Loucy (cell line): ENCODE results near the gene ROS1.
A peak's percentile ranks its signal among the peaks of the same experiment; 100 is the strongest.

ENCODE experiments used
- H2AFZ ChIP-seq: fragments of 200-600 bp; sonication (generic); 2 replicates; pipeline ENCODE4 v1.6.0; 2016; ENCODE audit warnings: antibody characterized with exemption, mild to moderate bottlenecking, low read length, moderate library complexity
- H3F3A ChIP-seq: fragments of 200-600 bp; 2 replicates; pipeline ENCODE4 v1.6.0; 2016; ENCODE audit warnings: antibody characterized with exemption, low read depth, mild to moderate bottlenecking
- H3K27me3 ChIP-seq: fragments of 200-600 bp; sonication (generic); 2 replicates; pipeline ENCODE4 v1.6.1; 2014; ENCODE audit warnings: low read length, mild to moderate bottlenecking; ENCODE audit not compliant: insufficient read depth, poor library complexity, severe bottlenecking
- H3K36me3 ChIP-seq: fragments of 200-600 bp; sonication (generic); 2 replicates; pipeline ENCODE4 v1.6.1; 2016; ENCODE audit warnings: low read length; ENCODE audit not compliant: insufficient read depth
- H3K4me1 ChIP-seq: fragments of 200-600 bp; sonication (generic); 2 replicates; pipeline ENCODE4 v1.5.1; 2014; ENCODE audit warnings: low read length, mild to moderate bottlenecking; ENCODE audit not compliant: insufficient read depth, poor library complexity, severe bottlenecking
- H3K4me2 ChIP-seq: fragments of 200-600 bp; sonication (generic); 2 replicates; pipeline ENCODE4 v1.6.0; 2014; ENCODE audit warnings: antibody characterized with exemption, low read length, low read depth, mild to moderate bottlenecking; ENCODE audit not compliant: poor library complexity, severe bottlenecking
- H3K4me3 ChIP-seq: fragments of 200-600 bp; sonication (generic); 2 replicates; pipeline ENCODE4 v1.5.1; 2014; ENCODE audit warnings: low read length, mild to moderate bottlenecking, mixed read lengths; ENCODE audit not compliant: poor library complexity, severe bottlenecking
- H3K79me2 ChIP-seq: fragments of 200-600 bp; sonication (generic); 2 replicates; pipeline ENCODE4 v1.6.1; 2014; ENCODE audit warnings: low read length; ENCODE audit not compliant: insufficient read depth
- H3K9ac ChIP-seq: fragments of 200-600 bp; sonication (generic); 2 replicates; pipeline ENCODE4 v1.6.0; 2014; ENCODE audit warnings: mild to moderate bottlenecking, low read depth, low read length, moderate library complexity; ENCODE audit not compliant: poor library complexity, severe bottlenecking
- H3K9me2 ChIP-seq: fragments of 200-600 bp; sonication (generic); replicated peaks from 2 replicates; pipeline ENCODE4 v1.6.1; 2016; ENCODE audit warnings: low read depth, low read length, mixed read lengths
- H3K9me3 ChIP-seq: fragments of 200-600 bp; sonication (generic); 2 replicates; pipeline ENCODE4 v1.6.1; 2014; ENCODE audit warnings: mild to moderate bottlenecking, antibody characterized with exemption, low read length, low read depth; ENCODE audit not compliant: insufficient read depth
- H4K20me1 ChIP-seq: fragments of 200-600 bp; sonication (generic); 2 replicates; pipeline ENCODE4 v1.6.0; 2014; ENCODE audit warnings: antibody characterized with exemption, low read length, mild to moderate bottlenecking; ENCODE audit not compliant: insufficient read depth, poor library complexity, severe bottlenecking
- CTCF ChIP-seq: fragments of 200-600 bp; sonication (generic); conservative IDR thresholded peaks from 2 replicates; pipeline ENCODE4 v1.5.1; 2014; ENCODE audit warnings: mild to moderate bottlenecking, antibody characterized with exemption, low read length
- EZH2phosphoT487 ChIP-seq: fragments of 200-600 bp; IDR thresholded peaks from 2 replicates; pipeline ENCODE4 v1.6.1; 2018; ENCODE audit warnings: antibody characterized with exemption, mild to moderate bottlenecking, moderate library complexity, borderline replicate concordance

The ROS1 gene

GRCh38 chr6:117359581-117359980 lies 66.2 kb downstream of the ROS1 start:
- TF ChIP-seq CTCF: no peak
- no peak for TF ChIP-seq EZH2phosphoT487
- Histone ChIP-seq H3F3A (no peaks in the 10 kb centered on the region), H3K27me3 (no peaks in the 10 kb centered on the region), H3K9me2 (no peaks in the 10 kb centered on the region), H3K9ac (no peak overlapping the region), H3K36me3 (no peaks in the 10 kb centered on the region), H3K4me3 (no peak overlapping the region), H3K4me2 (no peak overlapping the region), H3K79me2 (no peaks in the 10 kb centered on the region), H2AFZ (no peak overlapping the region), H4K20me1 (no peaks in the 10 kb centered on the region), H3K9me3 (no peaks in the 10 kb centered on the region), H3K4me1 (no peaks in the 10 kb centered on the region)

DNA sequence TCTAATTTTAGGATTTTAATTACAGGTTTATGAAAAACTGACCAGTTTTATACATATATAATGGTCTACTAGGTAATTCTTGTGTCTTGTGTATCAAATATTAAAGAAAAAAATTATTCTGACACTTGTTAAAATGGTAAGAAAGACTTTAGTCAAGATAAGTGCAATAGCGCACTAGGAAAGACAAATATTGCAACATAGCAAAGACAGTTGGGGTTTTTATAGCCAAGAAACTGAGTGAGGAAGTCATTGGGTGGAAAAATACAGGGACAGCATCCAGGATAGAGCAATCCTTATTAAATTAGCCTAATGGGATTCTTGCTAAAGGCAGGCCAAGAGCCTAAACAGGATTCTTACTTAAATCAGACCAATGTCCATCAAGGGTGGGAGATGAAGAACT lies 71.1 kb downstream of the ROS1 start:
- Histone ChIP-seq H3K36me3 (no peaks in the 10 kb centered on the region), H3K9me2 (no peaks in the 10 kb centered on the region), H3K27me3 (no peaks in the 10 kb centered on the region), H3F3A (no peaks in the 10 kb centered on the region), H3K4me2 (no peak overlapping the region), H3K79me2 (no peaks in the 10 kb centered on the region), H4K20me1 (no peaks in the 10 kb centered on the region), H3K9me3 (no peaks in the 10 kb centered on the region), H3K4me3 (no peak overlapping the region), H3K4me1 (no peaks in the 10 kb centered on the region), H2AFZ (no peak overlapping the region), H3K9ac (no peak overlapping the region)
- TF ChIP-seq EZH2phosphoT487 (no peak), CTCF (no peak)

DNA sequence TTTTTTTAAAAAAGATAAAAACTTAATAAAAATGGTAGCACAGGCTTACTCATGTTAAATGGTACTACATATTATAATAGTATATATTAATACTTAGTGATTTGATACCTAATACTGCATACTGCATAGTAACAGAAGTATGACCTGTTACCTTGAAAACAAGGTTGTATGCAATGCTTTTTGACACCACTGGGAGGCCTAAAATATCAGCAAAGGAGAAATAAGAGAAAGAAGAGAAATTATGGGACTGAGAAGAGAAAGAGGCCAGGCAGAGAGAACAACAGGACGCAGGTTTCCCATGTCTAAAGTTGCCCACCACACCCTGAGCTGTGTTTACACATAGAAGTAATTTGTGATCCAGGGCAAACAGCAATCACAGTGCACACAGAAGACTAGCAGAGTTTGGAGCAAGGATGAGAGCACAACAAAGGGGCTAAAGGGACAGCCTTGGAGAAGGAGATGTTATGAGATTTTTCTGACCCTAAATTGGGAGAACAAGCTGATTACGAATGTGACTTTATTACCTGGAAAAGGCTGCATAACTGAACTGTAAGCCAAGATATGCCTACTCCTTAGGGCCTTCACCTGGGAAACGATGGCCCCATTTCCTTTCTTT lies 73.2 kb downstream of the ROS1 start:
- Histone ChIP-seq H3K79me2 (no peaks in the 10 kb centered on the region), H3K4me2 (no peak overlapping the region), H3K27me3 (no peaks in the 10 kb centered on the region), H3K4me3 (no peak overlapping the region), H3K9me2 (no peaks in the 10 kb centered on the region), H3F3A (no peaks in the 10 kb centered on the region), H2AFZ (no peak overlapping the region), H4K20me1 (no peaks in the 10 kb centered on the region), H3K4me1 (no peaks in the 10 kb centered on the region), H3K9ac (no peak overlapping the region), H3K36me3 (no peaks in the 10 kb centered on the region), H3K9me3 (no peaks in the 10 kb centered on the region)
- peak; percentile 61 for TF ChIP-seq CTCF
- no peak for TF ChIP-seq EZH2phosphoT487
